GM12892 (cell line): ENCODE measurements around the gene HOGA1.
"Not testable (repeated sequence)": the region's sequence is repeated elsewhere in the genome, so short reads cannot be mapped to it uniquely, and the experiment has no call there.

Experiments used
- POLR2A ChIP-seq: IDR thresholded peaks from 2 replicates; pipeline ENCODE4 v1.6.1; 2011; ENCODE audit warnings: low read depth, low read length, control low read depth
- TAF1 ChIP-seq: IDR thresholded peaks from 2 replicates; pipeline ENCODE4 v1.6.1; 2011; ENCODE audit warnings: low read depth, mild to moderate bottlenecking, control low read depth, low read length, borderline replicate concordance

GRCh38 chr10:97554336-97554735 is 29.9 kb upstream of the HOGA1 start:
- not testable (repeated sequence) for TF ChIP-seq POLR2A, TAF1
